HG02938 (cell line): Measurements from ENCODE around the gene FUT1.
"Not testable (repeated sequence)": the region's sequence is repeated elsewhere in the genome, so short reads cannot be mapped to it uniquely, and the experiment has no call there.

Experiments
- ATAC-seq: cut with Tn5 transposase; IDR thresholded peaks from one replicate; pipeline ENCODE4 v1.9.1; 2021; ENCODE audit warnings: mild to moderate bottlenecking, moderate library complexity; ENCODE audit not compliant: unreplicated experiment

The FUT1 gene

GRCh38 chr19:48768994-48769713, 16.7 kb upstream of the FUT1 start:
- no peak for ATAC-seq

- not testable (repeated sequence) for ATAC-seq
Observed at GRCh38 chr19:48768171-48768753, 15.8 kb upstream of the FUT1 start.

- ATAC-seq, result not testable (repeated sequence)
Observed at GRCh38 chr19:48765816-48766215, 13.4 kb upstream of the FUT1 start.

GRCh38 chr19:48760504-48761205, 8.2 kb upstream of the FUT1 start:
- ATAC-seq, result no peak

GRCh38 chr19:48757741-48758144, 5.3 kb upstream of the FUT1 start:
- no peak for ATAC-seq

GRCh38 chr19:48757089-48757675, 4.7 kb upstream of the FUT1 start:
- no peak for ATAC-seq

GRCh38 chr19:48756686-48757085, 4.2 kb upstream of the FUT1 start:
- no peak for ATAC-seq

GRCh38 chr19:48756212-48756611, 3.8 kb upstream of the FUT1 start:
- no peak for ATAC-seq

- no peak for ATAC-seq
Observed at GRCh38 chr19:48755787-48756186, 3.3 kb upstream of the FUT1 start.

- no peak for ATAC-seq
Observed at GRCh38 chr19:48755084-48755641, 2.7 kb upstream of the FUT1 start, which contains the start of gene FGF21. Gene FGF21 (plus strand): TSS chr19:48755524. CDS start chr19:48756237, 713 bp downstream.

GRCh38 chr19:48751845-48752495, 471 bp downstream of the FUT1 start:
- no peak for ATAC-seq

- no peak for ATAC-seq
Observed at GRCh38 chr19:48750771-48751504, 1.5 kb downstream of the FUT1 start.

GRCh38 chr19:48750351-48750750, 2.1 kb downstream of the FUT1 start:
- no peak for ATAC-seq

GRCh38 chr19:48749571-48750198, 2.8 kb downstream of the FUT1 start:
- ATAC-seq, result no peak

GRCh38 chr19:48746738-48747575, 5.5 kb downstream of the FUT1 start, which contains the start of gene IZUMO1:
Gene IZUMO1 (minus strand): TSS chr19:48746909. CDS start chr19:48745859, 1,050 bp downstream.
- ATAC-seq, result no peak

- no peak for ATAC-seq
Observed at GRCh38 chr19:48746110-48746509, 6.3 kb downstream of the FUT1 start.

GRCh38 chr19:48745208-48745995, 7.0 kb downstream of the FUT1 start:
- no peak for ATAC-seq

- ATAC-seq, result no peak
Observed at GRCh38 chr19:48742096-48742495, 10.3 kb downstream of the FUT1 start.
